HG02759 (cell line): Measurements from ENCODE around the gene CHKA.

ENCODE experiments used
- ATAC-seq: cut with Tn5 transposase; IDR thresholded peaks from one replicate; pipeline ENCODE4 v1.9.1; 2021; ENCODE audit warnings: mild to moderate bottlenecking, moderate library complexity; ENCODE audit not compliant: unreplicated experiment

The CHKA gene

DNA sequence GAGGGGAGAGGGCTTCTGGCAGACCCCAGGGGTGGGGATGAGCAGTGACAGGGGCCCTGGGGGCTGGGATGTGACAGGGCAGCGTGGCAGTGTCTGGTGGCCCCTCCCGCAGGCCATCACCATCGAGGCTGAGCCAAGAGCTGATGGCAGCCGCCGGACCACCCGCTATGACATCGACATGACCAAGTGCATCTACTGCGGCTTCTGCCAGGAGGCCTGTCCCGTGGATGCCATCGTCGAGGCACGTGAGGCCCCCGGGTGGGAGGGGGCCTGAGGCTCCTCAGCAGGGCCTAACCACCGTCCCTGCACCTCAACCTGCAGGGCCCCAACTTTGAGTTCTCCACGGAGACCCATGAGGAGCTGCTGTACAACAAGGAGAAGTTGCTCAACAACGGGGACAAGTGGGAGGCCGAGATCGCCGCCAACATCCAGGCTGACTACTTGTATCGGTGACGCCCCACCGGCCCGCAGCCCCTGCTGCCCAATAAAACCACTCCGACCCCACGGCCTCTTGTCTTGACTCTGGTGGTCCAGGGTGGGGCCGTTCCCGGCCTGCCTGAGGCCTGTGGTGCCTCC, 85.0 kb downstream of the CHKA start:
- ATAC-seq, result no peak

DNA sequence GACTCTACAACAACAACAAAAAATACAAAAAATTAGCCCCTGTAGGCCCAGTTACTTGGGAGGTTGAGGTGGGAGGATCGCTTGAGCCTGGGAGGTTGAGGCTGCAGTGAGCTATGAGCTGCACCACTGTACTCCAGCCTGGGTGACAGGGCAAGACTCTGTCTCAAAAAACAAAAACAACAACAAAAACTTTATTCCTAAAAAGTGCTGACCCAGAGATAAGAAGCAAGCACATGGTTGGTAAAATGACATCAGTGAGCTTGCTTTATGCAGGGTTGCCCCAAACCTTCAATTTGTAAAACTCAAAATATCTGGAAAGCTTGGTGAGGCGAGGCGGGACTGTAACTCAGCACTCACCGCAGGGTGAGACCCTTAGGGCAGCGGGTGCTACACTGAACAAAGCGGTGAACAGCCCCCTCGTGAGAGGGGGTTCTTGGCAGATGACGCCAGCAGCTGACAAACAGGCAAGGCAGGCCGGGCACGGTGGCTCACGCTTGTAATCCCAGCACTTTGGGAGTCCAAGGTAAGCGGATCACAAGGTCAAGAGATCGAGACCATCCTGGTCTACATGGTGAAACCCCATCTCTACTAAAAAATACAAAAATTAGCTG, 85.8 kb downstream of the CHKA start:
- no peak for ATAC-seq

DNA sequence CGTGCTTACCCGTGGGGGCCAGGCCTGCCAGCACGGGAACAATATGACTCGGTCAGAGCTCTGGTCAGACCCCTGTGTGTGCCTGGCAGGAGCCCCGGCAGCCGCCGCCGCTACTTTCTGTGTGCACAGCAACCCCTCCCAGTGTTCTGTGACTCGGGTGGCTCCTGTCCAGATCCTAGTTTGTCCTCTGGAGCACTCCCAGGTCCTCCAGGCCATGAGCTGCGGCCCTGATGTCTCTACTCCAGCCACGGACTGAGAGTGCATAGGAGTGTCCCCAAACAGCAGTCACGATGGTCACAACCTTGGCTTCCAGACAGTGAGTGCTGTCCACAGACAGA, 87.5 kb downstream of the CHKA start:
- no peak for ATAC-seq

DNA sequence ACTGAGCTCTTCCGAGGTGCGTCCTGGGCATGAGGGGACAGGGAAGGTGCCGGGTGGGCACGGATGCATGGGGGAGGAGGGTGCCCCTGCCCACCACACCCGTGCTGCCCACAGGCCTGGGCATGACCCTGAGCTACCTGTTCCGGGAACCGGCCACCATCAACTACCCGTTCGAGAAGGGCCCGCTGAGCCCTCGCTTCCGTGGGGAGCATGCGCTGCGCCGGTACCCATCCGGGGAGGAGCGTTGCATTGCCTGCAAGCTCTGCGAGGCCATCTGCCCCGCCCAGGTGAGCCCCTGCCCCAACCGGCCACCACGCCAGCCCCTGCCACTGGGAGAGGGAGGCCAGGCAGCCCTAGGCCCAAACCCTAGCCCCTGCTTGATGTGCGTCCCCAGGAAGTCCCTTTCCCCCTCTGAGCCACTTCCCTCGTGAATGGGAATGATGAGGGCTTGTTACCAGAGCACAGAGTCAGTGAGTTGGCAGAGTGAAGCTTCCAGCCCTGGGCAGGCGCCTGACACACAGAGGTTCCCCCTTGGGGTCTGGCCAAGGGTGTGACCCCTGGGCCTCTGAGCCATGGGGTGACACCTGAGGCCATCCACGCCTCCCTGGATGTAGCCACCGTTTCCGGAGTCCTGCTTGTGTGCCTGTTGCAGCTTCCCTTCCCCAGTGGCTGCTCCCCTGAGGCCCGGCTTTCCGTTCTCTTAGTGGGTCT, 88.0 kb downstream of the CHKA start:
- no peak for ATAC-seq

DNA sequence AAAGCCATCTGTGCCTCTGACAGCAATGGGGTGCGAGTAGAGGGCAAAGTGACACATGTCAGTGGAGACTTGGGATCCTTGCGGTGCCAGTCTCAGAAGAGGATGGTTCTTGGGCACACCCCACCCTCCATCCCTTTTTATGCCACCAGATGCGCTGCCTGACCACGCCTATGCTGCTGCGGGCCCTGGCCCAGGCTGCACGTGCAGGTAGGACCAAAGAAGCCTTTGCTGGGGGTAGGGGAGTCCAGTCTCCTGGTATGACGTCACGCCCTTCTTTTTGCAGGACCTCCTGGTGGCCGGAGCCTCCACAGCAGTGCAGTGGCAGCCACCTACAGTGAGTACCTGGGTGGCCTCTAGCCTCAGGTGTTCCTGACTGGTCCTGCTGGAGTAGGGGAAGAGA, 89.2 kb downstream of the CHKA start:
- ATAC-seq, result no peak

DNA sequence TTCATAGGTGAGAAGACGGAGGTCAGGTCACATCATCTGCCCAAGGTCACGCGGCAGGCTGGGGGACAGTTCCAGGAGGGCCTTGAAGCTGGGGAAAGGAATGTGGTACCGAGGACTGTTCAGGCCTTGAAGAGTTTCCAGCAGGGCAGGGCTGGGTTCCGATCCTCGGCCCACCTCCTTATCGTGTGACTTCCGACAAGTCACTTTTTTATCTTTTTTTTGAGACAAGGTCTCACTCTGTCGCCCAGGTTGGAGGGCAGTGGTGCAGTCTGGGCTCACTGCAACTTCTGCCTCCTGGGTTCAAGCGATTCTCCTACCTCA, 90.1 kb downstream of the CHKA start:
- no peak for ATAC-seq

DNA sequence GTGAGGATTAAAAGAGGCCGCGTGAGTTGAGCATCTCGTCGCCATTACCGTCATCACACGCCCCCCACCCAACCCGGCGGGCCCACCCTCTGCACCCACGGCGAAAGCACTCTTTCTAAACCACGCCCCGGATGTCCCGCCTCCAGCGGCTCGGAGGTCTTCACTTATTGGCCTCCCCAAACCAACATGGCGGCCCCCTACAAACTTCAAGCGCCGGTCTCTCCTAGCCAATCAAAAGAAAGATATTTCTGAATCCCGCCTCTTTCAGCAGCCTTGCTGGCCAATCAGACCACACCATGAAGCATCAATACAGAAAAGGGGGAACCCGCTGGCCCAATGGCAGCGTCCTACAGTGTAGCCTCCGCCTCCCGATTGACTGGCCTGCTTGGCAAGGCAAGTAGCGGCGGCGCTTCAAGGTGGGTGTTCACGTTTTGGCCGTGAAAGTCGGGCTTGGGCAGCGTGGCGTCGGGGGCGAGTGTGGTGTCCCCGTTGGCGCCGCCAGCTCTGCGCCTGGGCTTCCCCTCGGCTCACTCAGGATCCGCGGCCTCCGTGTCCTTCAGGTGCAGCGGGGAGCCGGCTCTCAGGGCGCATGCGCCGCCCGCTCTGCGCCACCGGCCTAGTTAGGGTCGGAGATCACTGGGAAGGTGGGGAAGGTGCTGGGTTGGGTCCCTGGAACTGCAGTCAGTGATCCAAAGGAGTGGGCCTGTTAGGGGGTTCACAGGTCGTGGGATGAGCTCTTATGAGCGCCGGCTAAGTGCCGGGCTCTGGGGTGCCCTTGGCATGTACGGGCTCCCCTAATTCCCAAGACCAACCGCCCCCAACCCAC, 90.7 kb downstream of the CHKA start, which contains the start of gene NDUFS8:
Gene NDUFS8 (plus strand): TSS at position 364 of the 826 bp plus-strand sequence. CDS start 1,471 bp downstream, outside the sequence.
- ATAC-seq, result peak; percentile 92

DNA sequence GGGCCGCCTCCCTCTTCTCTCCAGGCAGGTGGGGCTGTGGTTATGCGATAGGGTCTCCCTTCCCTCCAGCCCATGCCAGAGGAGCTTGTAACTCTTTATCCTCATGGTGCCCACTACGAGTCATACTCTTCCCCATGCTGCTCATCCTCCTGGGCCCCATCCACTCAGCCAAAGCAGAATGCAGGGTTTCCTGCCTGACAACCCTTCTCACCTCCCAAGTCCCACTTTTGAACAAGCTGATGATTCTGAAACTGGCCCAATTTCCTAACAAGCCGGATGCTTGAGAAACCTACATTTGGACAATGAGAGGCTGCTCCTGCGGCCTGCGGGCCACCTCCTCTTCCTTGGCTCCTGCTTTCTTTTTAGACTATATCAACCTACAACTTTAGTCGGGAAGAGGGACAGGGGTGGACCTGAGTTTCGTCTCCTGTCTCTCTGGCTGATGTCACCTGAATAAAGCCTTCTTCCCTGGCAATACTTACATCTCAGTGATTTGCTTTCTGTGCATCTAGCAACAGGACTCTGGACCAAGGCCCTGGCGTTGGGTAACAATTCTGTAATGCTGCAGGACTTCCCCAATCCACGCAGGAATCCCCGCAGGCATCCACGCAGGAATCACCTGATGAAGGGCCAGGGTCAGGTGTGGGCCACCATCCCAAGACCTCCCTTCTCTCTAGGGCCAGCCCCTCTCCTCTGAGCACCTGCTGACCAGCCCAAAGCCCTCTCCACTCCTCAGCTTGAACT, 92.2 kb downstream of the CHKA start:
- no peak for ATAC-seq

DNA sequence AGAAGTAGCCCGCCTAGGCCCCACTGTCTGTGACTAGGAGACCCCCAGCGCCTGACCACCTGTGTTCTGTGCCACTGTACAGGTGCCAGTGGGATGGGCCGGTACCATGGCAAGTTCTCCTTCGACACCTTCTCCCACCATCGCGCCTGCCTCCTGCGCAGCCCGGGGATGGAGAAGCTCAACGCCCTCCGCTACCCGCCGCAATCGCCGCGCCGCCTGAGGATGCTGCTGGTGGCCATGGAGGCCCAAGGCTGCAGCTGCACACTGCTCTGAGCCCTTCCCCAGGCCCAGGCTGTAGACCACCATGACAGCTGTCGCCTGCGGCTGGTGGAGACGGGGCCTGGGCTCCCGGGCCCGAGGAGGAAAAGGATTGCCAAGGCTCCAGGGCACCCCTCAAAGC, 93.5 kb downstream of the CHKA start:
- no peak for ATAC-seq

DNA sequence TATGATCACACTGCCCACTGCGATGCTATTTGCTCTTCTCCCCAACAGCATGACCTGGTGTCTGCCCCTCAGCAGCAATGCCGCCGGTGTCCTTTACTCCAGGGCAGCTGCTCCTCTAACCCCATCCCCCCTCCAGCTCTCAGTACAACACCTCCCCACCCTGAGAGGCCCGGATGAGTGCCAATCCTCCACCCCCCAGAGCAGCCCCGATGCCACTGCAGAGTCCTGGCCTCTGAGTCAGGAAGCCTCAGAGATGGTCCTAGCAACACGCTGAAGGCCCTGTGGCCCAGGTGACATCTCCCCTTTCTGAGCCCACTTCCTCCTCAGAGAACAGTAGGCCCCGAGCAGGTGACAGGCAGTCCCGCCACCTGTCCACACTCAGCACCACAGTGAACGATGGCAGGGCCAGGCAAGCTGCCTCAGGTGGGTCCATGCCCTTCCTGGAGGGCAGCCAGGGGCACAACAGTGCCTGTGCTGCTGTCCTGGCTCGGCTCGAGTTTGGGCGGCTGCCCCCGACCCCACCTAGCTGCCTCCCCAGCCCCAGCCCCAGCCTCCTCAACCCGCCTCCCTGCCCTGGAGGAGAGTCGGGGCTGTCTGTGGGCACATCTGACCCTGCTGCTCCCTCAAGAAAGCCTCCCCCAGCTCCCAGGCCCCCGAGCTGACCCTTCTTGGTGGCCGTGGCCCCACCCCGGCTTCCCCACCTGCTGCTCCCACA, 94.6 kb downstream of the CHKA start:
- no peak for ATAC-seq

DNA sequence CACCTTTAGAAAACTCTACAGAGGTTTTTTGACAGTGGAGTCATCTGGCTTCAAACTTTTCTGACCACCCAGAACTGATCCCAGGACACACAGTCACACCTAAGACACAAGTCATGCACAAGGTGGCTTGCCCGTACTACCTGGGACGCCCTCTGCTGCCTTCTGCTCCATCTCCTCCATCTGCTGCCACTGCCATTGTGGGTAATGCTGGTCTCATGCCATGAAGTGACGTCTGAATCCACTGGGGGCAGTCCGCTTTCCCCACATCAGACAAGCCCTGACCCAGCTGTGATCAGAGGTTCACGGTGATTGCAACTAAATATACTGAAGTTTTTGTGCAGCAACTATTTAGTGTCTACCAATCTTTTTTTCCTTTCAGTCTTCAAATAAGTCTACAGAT, 96.1 kb downstream of the CHKA start:
- ATAC-seq, result no peak

DNA sequence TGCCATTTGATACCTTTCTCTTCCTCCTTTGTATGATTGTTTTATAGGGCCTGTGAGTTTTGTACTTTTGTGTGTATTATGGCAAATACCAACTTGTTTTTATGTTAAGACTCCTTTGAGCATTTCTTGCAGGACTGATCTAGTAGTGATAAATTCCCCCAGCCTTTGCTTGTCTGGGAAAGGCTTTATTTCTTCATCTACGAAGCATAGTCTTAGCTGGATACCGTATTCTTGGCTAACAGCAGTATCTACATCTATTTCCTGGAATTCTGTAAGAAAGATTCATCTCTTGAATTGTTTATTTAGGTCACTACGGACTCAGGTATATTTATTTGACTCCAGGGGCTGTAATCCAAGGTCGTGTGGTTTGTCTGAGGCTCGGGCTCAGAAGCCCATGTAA, 96.7 kb downstream of the CHKA start:
- no peak for ATAC-seq

DNA sequence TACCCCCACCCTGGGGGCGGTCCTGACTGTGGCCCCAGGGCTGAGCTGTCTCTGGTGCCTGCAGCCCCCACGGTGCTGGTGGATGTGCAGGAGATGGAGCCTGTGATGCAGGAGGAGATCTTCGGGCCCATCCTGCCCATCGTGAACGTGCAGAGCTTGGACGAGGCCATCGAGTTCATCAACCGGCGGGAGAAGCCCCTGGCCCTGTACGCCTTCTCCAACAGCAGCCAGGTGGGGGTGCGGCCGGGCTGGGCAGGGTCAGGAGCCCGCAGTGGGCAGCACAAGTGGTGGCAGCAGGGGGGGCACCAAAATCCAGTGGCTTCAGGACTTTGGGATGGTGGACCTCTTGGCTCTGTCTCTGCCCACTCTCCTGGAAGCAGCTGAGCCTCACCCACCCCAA, 98.7 kb downstream of the CHKA start:
- ATAC-seq, result no peak

DNA sequence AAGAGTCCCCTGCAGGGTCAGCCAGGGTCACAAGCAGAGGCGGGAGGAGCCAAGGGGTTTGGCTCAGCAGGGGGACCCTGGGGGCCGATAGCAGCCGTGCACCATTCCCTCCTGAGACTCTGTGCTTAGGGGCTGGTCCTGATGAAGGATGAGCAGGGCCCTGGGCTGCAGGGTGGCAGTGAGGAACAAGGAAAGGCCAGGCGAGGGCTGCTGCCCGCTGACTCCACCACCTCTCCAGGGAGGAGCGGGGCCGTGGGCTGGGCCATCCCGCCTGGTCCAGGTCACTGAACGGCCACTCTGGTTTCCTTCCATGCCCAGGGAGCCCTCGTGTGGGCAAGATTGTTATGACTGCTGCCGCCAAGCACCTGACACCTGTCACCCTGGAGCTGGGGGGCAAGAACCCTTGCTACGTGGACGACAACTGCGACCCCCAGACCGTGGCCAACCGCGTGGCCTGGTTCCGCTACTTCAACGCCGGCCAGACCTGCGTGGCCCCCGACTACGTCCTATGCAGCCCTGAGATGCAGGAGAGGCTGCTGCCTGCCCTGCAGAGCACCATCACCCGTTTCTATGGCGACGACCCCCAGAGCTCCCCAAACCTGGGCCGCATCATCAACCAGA, 99.9 kb downstream of the CHKA start:
- no peak for ATAC-seq

DNA sequence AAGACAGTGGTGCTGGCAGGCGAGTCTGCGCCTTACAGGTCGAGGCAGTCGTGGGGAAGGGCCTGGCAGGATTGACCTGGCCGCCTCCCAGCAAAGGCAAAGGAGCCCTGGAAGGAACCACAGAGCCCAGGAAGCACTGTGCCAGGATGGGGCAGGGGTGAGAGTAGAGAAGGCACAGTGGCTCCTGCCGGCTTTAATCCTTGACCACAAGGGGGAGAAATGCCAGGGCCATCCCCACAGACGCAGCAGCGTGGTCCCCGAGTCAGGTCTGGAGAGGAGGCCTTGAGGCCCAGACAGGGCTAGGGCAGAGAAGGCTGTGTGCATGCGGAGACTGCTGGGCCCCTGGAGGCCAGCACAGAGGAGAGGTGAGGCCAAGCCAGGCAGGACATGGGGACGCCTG, 100.6 kb downstream of the CHKA start:
- ATAC-seq, result no peak

DNA sequence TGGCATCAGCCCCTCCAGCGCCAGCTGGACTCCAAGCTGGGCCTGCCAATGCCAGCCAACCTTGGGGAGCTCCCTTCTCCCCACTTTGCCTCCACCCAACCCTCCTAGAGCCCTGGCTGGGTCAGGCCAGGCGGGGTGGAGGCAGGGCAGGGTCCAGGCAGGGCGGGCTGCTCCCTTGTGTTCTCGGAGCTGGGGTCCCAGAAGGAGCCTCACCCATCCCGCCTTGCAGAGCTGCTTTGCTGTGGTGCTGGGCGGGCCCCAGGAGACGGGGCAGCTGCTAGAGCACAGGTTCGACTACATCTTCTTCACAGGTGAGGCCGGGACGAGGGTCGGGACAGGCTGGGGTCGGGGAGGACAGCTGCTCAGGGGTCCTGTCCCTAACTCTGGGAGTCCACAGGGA, 101.7 kb downstream of the CHKA start:
- ATAC-seq, result no peak

DNA sequence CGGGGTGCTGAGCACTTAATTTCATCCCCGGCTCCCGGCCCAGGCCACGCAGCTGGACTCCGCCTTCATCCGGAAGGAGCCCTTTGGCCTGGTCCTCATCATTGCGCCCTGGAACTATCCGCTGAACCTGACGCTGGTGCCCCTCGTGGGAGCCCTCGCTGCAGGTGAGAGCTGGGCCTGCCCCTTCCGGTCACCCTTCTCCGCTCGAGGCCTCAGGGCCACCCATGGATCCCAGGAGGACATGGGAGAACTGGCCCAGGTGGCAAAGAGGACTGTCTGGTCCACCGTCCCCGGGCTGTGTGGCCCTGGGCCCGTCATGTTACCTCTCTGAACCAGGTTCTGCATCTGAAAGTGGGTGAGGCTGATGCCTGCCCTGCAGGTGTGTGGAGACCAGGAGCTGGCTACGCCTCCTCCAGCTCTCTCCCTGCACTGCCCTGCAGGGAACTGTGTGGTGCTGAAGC, 102.4 kb downstream of the CHKA start:
- no peak for ATAC-seq

DNA sequence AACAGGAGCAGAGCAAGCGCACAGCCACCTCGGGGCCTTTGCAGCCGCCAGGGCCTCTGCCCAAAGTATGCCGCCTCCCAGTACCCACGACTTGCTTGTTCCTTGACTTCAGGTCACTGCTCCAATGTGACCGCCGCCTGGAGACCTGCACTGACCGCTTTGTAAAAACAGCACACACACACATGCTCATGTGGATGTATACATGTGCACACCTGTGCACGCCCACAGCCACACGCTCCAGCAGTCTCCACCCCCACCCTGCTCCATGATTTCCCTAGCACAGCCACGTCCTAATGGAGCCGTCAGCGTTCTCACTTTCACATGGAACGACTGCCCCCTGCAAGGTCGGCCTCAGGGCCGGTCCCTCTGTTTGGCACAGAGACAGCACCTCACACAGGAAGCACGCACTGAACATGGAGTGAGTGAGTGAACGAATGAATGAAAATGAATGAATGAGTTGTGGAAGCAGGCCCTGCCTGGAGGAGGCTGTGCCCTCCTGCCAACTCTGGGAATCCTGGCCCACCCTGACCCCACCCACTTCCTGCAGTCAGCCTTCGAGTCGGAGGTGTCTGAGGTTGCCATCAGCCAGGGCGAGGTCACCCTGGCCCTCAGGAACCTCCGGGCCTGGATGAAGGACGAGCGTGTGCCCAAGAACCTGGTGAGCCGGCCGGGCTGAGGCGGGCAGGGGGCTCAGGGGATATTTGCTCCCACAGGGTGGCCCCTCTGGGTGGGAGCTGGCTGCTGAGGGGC, 103.0 kb downstream of the CHKA start:
- ATAC-seq, result no peak
